KMS-11 (cell line): Measurements from ENCODE around the gene POR.

Experiments used
- H2AFZ ChIP-seq: fragments of 200-600 bp; sonication (generic); 2 replicates; pipeline ENCODE4 v1.6.1; 2016; ENCODE audit warnings: antibody characterized with exemption, mixed run types, low read depth
- H3K27ac ChIP-seq: fragments of 200-600 bp; sonication (generic); 2 replicates; pipeline ENCODE4 v1.6.1; 2016; ENCODE audit warnings: mild to moderate bottlenecking, mixed run types
- H3K27me3 ChIP-seq: fragments of 200-600 bp; sonication (generic); 2 replicates; pipeline ENCODE4 v1.6.1; 2017; ENCODE audit warnings: mild to moderate bottlenecking, low read depth, mixed run types, moderate library complexity; ENCODE audit not compliant: insufficient read depth
- H3K36me3 ChIP-seq: fragments of 200-600 bp; sonication (generic); 2 replicates; pipeline ENCODE4 v1.6.1; 2017; ENCODE audit warnings: mild to moderate bottlenecking, mixed run types; ENCODE audit not compliant: insufficient read depth
- H3K4me1 ChIP-seq: fragments of 200-600 bp; sonication (generic); 2 replicates; pipeline ENCODE4 v1.6.1; 2016; ENCODE audit warnings: mild to moderate bottlenecking, low read depth, mixed run types; ENCODE audit not compliant: poor library complexity, severe bottlenecking
- H3K4me2 ChIP-seq: fragments of 200-600 bp; sonication (generic); 2 replicates; pipeline ENCODE4 v1.7.0; 2016; ENCODE audit warnings: mild to moderate bottlenecking, mixed run types
- H3K4me3 ChIP-seq: fragments of 200-600 bp; sonication (generic); IDR thresholded peaks from 2 replicates; pipeline ENCODE4 v1.6.1; 2017; ENCODE audit warnings: low read depth, low read length, mixed read lengths; ENCODE audit not compliant: insufficient read depth
- H3K79me2 ChIP-seq: fragments of 200-600 bp; sonication (generic); 2 replicates; pipeline ENCODE4 v1.6.1; 2016; ENCODE audit warnings: low read depth, mixed run types; ENCODE audit not compliant: insufficient read depth
- H3K9ac ChIP-seq: fragments of 200-600 bp; sonication (generic); 2 replicates; pipeline ENCODE4 v1.6.1; 2016; ENCODE audit warnings: mild to moderate bottlenecking, mixed run types
- H4K20me1 ChIP-seq: fragments of 200-600 bp; sonication (generic); 2 replicates; pipeline ENCODE4 v1.6.1; 2016; ENCODE audit warnings: mild to moderate bottlenecking, mixed run types; ENCODE audit not compliant: insufficient read depth
- CTCF ChIP-seq: fragments of 200-600 bp; sonication (generic); conservative IDR thresholded peaks from 2 replicates; pipeline ENCODE4 v1.6.1; 2017; ENCODE audit warnings: low read depth, mild to moderate bottlenecking, antibody characterized with exemption, low read length, moderate library complexity, mixed read lengths

The POR gene

DNA sequence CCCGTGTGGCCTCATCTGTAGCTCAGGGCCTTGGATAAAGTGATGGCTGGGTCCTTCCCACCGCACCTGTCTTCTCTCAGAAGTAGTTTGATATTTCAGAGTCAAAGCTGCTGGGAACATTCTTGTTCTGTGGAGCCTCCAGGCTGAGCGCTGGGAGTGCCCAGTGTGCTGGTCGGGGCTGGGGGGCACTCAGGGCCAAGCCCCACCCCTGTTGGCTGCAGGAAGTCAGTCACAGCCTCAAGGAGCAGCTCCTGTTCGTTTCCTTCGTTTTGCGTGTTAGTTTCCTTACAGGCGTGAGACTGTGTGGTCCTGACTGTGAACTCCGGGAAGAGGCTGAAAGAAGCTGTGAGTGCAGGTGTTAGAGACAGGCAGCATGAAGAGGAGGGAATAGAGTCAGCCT lies 33.2 kb downstream of the POR start:
- H3K79me2 ChIP-seq = no peaks in the 10 kb centered on the region
- no peaks in the 10 kb centered on the region for H3K36me3 ChIP-seq
- H2AFZ ChIP-seq = no peak overlapping the region
- H3K9ac ChIP-seq = no peak overlapping the region
- no peak overlapping the region for H3K4me2 ChIP-seq
- H3K4me3 ChIP-seq = no peak overlapping the region
- TF ChIP-seq CTCF = no peak
- H3K27me3 ChIP-seq = no peaks in the 10 kb centered on the region
- no peak overlapping the region for H3K27ac ChIP-seq
- H4K20me1 ChIP-seq = no peaks in the 10 kb centered on the region
- no peaks in the 10 kb centered on the region for H3K4me1 ChIP-seq

DNA sequence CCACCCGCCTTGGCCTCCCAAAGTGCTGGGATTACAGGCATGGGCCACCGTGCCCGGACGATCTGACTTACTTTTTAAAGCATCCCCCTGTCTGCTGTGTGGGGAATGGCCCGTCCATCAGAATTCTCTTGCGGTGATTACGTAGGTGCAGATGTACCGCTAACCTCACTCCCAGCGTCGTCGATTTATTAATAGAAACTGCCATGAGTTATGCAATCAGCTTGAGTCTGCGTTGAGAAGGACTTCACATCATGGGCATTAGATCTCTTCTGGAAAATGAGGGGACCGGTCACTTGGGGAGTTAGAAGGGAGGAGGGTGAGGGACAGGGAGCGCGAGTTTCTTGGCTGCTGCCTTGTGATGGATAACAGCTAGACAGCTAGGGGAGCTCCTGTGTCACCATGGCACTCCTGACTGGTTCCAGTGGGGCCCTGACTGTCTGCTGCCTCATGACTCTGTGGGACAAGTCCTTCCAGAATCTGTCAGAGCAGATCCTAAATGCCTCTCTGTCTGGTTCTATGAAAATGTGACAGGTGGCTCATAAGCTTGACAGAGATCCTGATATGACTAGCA lies 35.2 kb downstream of the POR start:
- H3K27me3 ChIP-seq = no peaks in the 10 kb centered on the region

DNA sequence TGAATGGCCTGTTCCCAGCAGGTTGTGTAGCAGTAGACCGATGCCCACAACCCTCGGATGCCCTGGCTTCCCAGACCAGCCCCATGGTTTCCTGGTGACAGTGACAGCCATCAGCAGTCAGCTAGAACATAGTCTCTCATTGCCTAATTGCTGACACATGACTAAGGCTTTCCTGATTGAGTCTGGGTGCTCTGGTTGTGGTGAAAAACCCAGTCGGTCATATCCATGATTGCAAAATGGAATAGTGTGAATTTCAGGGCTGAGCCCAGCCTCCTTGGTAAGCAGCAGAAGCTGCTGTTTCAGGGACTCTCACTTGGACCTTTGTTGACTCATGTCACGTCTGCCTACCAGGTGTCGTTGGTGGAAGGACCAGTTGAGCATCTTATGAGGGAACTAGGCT lies 36.6 kb downstream of the POR start:
- Histone ChIP-seq H4K20me1 (no peaks in the 10 kb centered on the region), H2AFZ (no peak overlapping the region), H3K4me2 (no peak overlapping the region), H3K36me3 (peaks cover 4% of the 10 kb centered on the region; the same call in 1 of the 2 replicates), H3K79me2 (no peaks in the 10 kb centered on the region), H3K4me1 (no peaks in the 10 kb centered on the region), H3K27me3 (no peaks in the 10 kb centered on the region), H3K9ac (no peak overlapping the region), H3K27ac (no peak overlapping the region), H3K4me3 (no peak overlapping the region)
- no peak for TF ChIP-seq CTCF

More for the DNA sequence above, 35.2 kb downstream of the POR start:
- no peak overlapping the region for H3K4me3 ChIP-seq
- no peak overlapping the region for H3K27ac ChIP-seq
- no peak overlapping the region for H2AFZ ChIP-seq
- H3K79me2 ChIP-seq = no peaks in the 10 kb centered on the region
- H3K4me1 ChIP-seq = no peaks in the 10 kb centered on the region
- no peaks in the 10 kb centered on the region; the same call in 1 of the 2 replicates for H3K36me3 ChIP-seq
- no peak for TF ChIP-seq CTCF
- no peak overlapping the region for H3K4me2 ChIP-seq
- H4K20me1 ChIP-seq = no peaks in the 10 kb centered on the region
- H3K9ac ChIP-seq = no peak overlapping the region

- no peaks in the 10 kb centered on the region for H3K27me3 ChIP-seq
- H3K9ac ChIP-seq = no peak overlapping the region
- peaks cover 6% of the 10 kb centered on the region; the same call in 1 of the 2 replicates for H3K36me3 ChIP-seq
- H3K4me2 ChIP-seq = no peak overlapping the region
- H2AFZ ChIP-seq = no peak overlapping the region
- no peaks in the 10 kb centered on the region for H4K20me1 ChIP-seq
- no peak overlapping the region for H3K4me3 ChIP-seq
- no peaks in the 10 kb centered on the region for H3K4me1 ChIP-seq
- no peaks in the 10 kb centered on the region for H3K79me2 ChIP-seq
- no peak for TF ChIP-seq CTCF
- no peak overlapping the region for H3K27ac ChIP-seq
Measured at GRCh38 chr7:75953431-75953830, 38.5 kb downstream of the POR start.
